IPS DF 6.9 (cell line): ENCODE results near the gene SS18L1.

Source experiments
- DNase-seq: peaks from one replicate; pipeline ENCODE4 v3.0.0-alpha.2; 2013; ENCODE audit warnings: low read depth, low spot score
- H3K27ac ChIP-seq: one replicate; pipeline ENCODE4 v1.5.1; 2013; ENCODE audit warnings: low read length, control low read depth
- H3K27me3 ChIP-seq: 2 replicates; pipeline ENCODE4 v1.6.1; 2013; ENCODE audit warnings: mild to moderate bottlenecking, low read length; ENCODE audit not compliant: control insufficient read depth, insufficient read depth
- H3K36me3 ChIP-seq: 2 replicates; pipeline ENCODE4 v1.6.1; 2013; ENCODE audit warnings: low read length; ENCODE audit not compliant: control insufficient read depth, insufficient read depth
- H3K4me1 ChIP-seq: 2 replicates; pipeline ENCODE4 v1.6.1; 2013; ENCODE audit warnings: low read length; ENCODE audit not compliant: control insufficient read depth, insufficient read depth
- H3K4me3 ChIP-seq: 2 replicates; pipeline ENCODE4 v1.5.1; 2013; ENCODE audit warnings: mild to moderate bottlenecking, low read length
- H3K9me3 ChIP-seq: 2 replicates; pipeline ENCODE4 v1.6.1; 2013; ENCODE audit warnings: low read length, inconsistent platforms; ENCODE audit not compliant: control insufficient read depth, insufficient read depth
- WGBS: extraction: QIAGEN DNeasy Blood & Tissue Kit; methylation state at CpG from one replicate; pipeline ENCODE4 v1.1.7; 2013; ENCODE audit warnings: mixed read lengths, missing lambda C conversion rate; ENCODE audit not compliant: insufficient read length, insufficient coverage; 5-methylcytosine and 5-hydroxymethylcytosine counted together

The SS18L1 gene

DNA sequence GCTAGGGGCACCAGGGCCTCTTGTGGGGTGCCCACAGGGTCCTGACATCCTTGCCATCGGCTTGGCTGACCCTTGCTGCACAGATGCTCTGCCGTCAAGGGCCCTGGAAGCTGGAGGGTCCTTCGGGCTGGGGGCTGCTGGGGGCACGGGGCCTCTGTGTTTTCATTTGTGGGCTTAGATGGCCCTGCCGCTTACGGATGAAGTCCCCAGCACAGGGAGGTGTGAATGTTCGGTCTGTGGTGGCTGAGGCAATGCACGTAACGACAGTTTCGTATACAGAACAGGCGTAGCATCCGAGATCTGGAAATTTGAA lies 14.5 kb downstream of the SS18L1 start:
- peaks cover 24% of the 10 kb centered on the region for H3K36me3 ChIP-seq
- WGBS = no CpG with 5 or more reads among the region's 12 CpGs
- H3K27ac ChIP-seq = no peak overlapping the region
- H3K9me3 ChIP-seq = no peaks in the 10 kb centered on the region
- DNase-seq = no peak
- peaks cover 4% of the 10 kb centered on the region for H3K4me1 ChIP-seq
- no peaks in the 10 kb centered on the region for H3K27me3 ChIP-seq
- no peak overlapping the region for H3K4me3 ChIP-seq

GRCh38 chr20:62158541-62158940 lies 15.0 kb downstream of the SS18L1 start:
- DNase-seq = no peak
- WGBS = no CpG with 5 or more reads among the region's 22 CpGs
- Histone ChIP-seq H3K9me3 (no peaks in the 10 kb centered on the region), H3K27me3 (no peaks in the 10 kb centered on the region), H3K27ac (no peak overlapping the region), H3K36me3 (peaks cover 29% of the 10 kb centered on the region), H3K4me1 (peaks cover 4% of the 10 kb centered on the region), H3K4me3 (no peak overlapping the region)

DNA sequence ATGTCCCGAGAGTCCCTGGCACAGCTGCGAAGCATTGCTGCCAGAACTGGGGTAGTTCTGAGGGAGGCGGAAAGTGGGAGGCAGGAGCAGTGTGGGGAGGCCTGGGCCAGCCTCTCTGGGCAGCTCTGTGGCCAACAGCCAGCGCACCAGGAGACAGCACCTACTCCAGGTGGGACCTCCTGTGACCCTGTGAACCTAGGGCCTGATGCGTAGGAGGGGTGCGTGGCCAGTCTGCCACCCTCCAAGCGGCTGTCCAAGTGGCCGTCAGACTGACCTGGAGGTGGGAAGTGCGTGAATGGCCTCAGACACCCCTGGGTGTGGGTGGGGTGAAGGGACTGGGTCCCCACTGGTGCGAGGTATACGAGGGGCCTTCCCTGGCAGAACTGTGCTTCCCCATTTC lies 15.5 kb downstream of the SS18L1 start:
- Histone ChIP-seq H3K4me3 (no peak overlapping the region), H3K27ac (no peak overlapping the region), H3K27me3 (no peaks in the 10 kb centered on the region), H3K4me1 (peaks cover 4% of the 10 kb centered on the region), H3K36me3 (peaks cover 33% of the 10 kb centered on the region), H3K9me3 (no peaks in the 10 kb centered on the region)
- no peak for DNase-seq
- WGBS = no CpG with 5 or more reads among the region's 11 CpGs

- Histone ChIP-seq H3K27me3 (no peaks in the 10 kb centered on the region), H3K9me3 (no peaks in the 10 kb centered on the region), H3K4me1 (peaks cover 5% of the 10 kb centered on the region), H3K36me3 (peaks cover 40% of the 10 kb centered on the region), H3K27ac (no peak overlapping the region), H3K4me3 (no peak overlapping the region)
- no peak for DNase-seq
- WGBS = no CpG with 5 or more reads among the region's 14 CpGs
Measured at GRCh38 chr20:62159839-62160238, 16.3 kb downstream of the SS18L1 start.

- H3K36me3 ChIP-seq = peaks cover 45% of the 10 kb centered on the region
- H3K27me3 ChIP-seq = no peaks in the 10 kb centered on the region
- no peak overlapping the region for H3K27ac ChIP-seq
- no peak for DNase-seq
- H3K4me3 ChIP-seq = no peak overlapping the region
- peaks cover 5% of the 10 kb centered on the region for H3K4me1 ChIP-seq
- no peaks in the 10 kb centered on the region for H3K9me3 ChIP-seq
- no CpG with 5 or more reads among the region's 9 CpGs for WGBS
Measured at GRCh38 chr20:62160253-62160652, 16.7 kb downstream of the SS18L1 start.

- Histone ChIP-seq H3K9me3 (no peaks in the 10 kb centered on the region), H3K27me3 (no peaks in the 10 kb centered on the region), H3K36me3 (peaks cover 51% of the 10 kb centered on the region), H3K27ac (no peak overlapping the region), H3K4me3 (no peak overlapping the region), H3K4me1 (peaks cover 5% of the 10 kb centered on the region)
- no peak for DNase-seq
- no CpG with 5 or more reads among the region's 17 CpGs for whole genome bisulfite sequencing
Measured at GRCh38 chr20:62160876-62161275, 17.3 kb downstream of the SS18L1 start.

GRCh38 chr20:62161347-62161746 lies 17.8 kb downstream of the SS18L1 start:
- Histone ChIP-seq H3K4me3 (no peak overlapping the region), H3K36me3 (peaks cover 56% of the 10 kb centered on the region), H3K9me3 (no peaks in the 10 kb centered on the region), H3K27me3 (no peaks in the 10 kb centered on the region), H3K27ac (no peak overlapping the region), H3K4me1 (peaks cover 5% of the 10 kb centered on the region)
- WGBS = no CpG with 5 or more reads among the region's 17 CpGs
- no peak for DNase-seq

GRCh38 chr20:62162765-62163484 lies 19.4 kb downstream of the SS18L1 start:
- DNase-seq = no peak
- H3K9me3 ChIP-seq = no peaks in the 10 kb centered on the region
- no CpG with 5 or more reads among the region's 38 CpGs for WGBS
- peaks cover 58% of the 10 kb centered on the region for H3K36me3 ChIP-seq
- peaks cover 1% of the 10 kb centered on the region; the same call in 1 of the 2 replicates for H3K4me1 ChIP-seq
- no peak overlapping the region for H3K27ac ChIP-seq
- H3K4me3 ChIP-seq = no peak overlapping the region
- H3K27me3 ChIP-seq = no peaks in the 10 kb centered on the region

DNA sequence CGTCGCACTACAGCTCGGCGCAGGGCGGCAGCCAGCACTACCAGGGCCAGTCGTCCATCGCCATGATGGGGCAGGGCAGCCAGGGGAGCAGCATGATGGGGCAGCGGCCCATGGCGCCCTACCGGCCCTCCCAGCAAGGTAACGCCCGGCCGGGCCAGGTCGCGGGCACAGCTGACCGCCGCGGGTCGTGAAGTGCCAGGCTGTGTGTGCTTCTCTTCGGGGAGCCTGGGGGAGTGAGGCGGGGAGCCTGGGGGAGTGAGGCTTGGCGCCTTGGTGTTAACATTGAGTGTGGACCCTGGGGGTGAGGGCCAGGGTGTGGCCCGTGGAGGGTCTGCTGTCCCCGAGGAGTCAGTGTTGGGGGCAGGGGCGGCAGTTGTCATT lies 19.9 kb downstream of the SS18L1 start:
- no peak overlapping the region for H3K4me3 ChIP-seq
- no peaks in the 10 kb centered on the region for H3K9me3 ChIP-seq
- H3K36me3 ChIP-seq = peaks cover 63% of the 10 kb centered on the region
- no peak for DNase-seq
- no peak overlapping the region for H3K27ac ChIP-seq
- H3K4me1 ChIP-seq = peaks cover 1% of the 10 kb centered on the region; the same call in 1 of the 2 replicates
- no peaks in the 10 kb centered on the region for H3K27me3 ChIP-seq
- no CpG with 5 or more reads among the region's 25 CpGs for WGBS

DNA sequence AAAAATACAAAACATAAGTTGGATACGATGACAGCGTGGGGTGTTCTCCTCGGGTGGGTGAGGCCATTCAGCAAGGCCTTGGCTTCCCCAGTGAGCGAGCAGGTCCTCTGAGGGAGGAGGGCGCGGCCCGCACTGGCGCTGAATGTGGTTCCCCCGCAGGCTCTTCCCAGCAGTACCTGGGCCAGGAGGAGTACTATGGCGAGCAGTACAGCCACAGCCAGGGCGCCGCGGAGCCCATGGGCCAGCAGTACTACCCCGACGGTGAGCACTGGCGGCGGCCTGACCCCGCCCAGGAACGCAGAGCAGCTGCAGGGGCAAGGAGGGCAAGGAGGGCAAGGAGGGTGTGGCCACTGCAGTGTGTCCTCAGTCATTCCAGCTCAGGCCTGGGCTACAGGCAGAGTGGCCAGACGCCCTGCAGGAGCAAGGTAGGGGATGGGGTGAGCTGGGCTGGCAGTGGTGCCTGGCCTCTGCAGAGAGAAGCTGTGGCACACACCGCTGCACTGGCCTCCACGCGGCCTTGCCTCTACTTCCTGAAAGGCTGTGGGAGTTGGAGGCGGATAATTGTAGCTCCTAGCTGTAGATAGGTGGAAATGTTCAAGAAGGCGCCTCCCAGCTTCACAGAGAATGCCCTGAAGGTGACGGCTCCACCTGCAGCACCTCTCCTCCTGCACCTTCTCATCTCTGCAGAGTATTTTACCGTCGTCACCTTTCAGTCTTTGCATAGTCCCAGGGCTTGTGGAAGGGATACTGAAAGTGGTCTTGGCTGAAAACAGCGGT lies 20.6 kb downstream of the SS18L1 start:
- no CpG with 5 or more reads among the region's 29 CpGs for WGBS
- no peak for DNase-seq
- H3K9me3 ChIP-seq = no peaks in the 10 kb centered on the region
- H3K4me3 ChIP-seq = no peak overlapping the region
- no peaks in the 10 kb centered on the region for H3K27me3 ChIP-seq
- peaks cover 1% of the 10 kb centered on the region; the same call in 1 of the 2 replicates for H3K4me1 ChIP-seq
- H3K36me3 ChIP-seq = peaks cover 64% of the 10 kb centered on the region
- no peak overlapping the region for H3K27ac ChIP-seq
